Measurements from ENCODE around the gene HARS2. TPM values are rescaled to one million over a fixed set of nuclear protein-coding genes. Genes with fewer than 3 reads are reported as not detected.
"Not testable (repeated sequence)": the region's sequence is repeated elsewhere in the genome, so short reads cannot be mapped to it uniquely, and the experiment has no call there.

The HARS2 gene
- total RNA-seq, 2 experiments from 2014 or later = 26.1 TPM

DNA sequence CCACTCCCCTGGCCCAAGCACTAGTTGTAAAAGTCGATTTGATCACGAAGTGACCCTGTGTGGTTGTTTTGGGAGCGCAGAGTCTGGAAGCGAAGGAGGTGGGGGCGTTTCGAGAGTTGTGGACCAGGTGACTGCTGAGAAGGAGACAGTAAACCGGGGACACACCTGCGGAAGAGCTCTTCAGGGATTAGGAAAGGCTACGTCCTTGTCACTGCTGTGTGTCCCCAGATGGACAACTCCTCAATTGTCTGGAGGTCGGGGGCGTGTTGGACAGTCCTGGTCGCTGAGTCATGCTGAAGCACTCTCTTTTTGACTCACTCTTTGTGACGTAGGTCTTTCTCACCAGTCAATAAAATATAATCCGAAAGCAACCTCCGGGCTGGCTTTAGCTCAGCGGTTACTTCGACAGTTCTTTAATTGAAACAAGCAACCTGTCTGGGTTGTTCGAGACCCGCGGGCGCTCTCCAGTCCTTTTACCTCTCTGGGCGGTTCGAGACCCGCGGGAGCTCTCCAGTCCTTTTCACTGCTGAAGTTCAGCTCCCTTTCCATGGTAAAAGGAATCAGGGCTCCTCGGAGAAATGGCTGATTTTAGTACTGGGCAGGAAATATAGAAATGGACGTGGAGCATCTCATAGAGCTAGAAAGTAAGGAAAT lies 19.8 kb downstream of the HARS2 start:
- Mint-ChIP-seq H3K9me3 (no peaks in the 10 kb centered on the region), H3K4me3 (peak overlapping the region; percentile 99), H3K27me3 (peaks cover 2% of the 10 kb centered on the region), H3K36me3 (ENCODE audit: low read depth) (peaks cover 12% of the 10 kb centered on the region), H3K27ac (peak overlapping the region; percentile 97), H3K4me1 (ENCODE audit: low read depth) (peaks cover 16% of the 10 kb centered on the region)
- POLR2A ChIA-PET = interaction anchor here (0.6 to 2.4 kb wide), 11 partner anchors 8 to 308 kb away, joined by 3 to 13 read pairs (median 5); partner anchors contain the start of genes HARS1, HARS2, NDUFA2 and ZMAT2
- TF ChIP-seq, protein P1, sequence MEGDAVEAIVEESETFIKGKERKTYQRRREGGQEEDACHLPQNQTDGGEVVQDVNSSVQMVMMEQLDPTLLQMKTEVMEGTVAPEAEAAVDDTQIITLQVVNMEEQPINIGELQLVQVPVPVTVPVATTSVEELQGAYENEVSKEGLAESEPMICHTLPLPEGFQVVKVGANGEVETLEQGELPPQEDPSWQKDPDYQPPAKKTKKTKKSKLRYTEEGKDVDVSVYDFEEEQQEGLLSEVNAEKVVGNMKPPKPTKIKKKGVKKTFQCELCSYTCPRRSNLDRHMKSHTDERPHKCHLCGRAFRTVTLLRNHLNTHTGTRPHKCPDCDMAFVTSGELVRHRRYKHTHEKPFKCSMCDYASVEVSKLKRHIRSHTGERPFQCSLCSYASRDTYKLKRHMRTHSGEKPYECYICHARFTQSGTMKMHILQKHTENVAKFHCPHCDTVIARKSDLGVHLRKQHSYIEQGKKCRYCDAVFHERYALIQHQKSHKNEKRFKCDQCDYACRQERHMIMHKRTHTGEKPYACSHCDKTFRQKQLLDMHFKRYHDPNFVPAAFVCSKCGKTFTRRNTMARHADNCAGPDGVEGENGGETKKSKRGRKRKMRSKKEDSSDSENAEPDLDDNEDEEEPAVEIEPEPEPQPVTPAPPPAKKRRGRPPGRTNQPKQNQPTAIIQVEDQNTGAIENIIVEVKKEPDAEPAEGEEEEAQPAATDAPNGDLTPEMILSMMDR (IDR thresholded peaks at IDR 0.05) = no peak
- CTCF ChIA-PET = interaction anchor here (0.8 to 2.1 kb wide), 7 partner anchors 9 to 338 kb away, joined by 3 to 10 read pairs (median 4); partner anchors contain the start of genes HARS1, HARS2, IK and PCDHA1
- intact Hi-C loops (cut with micrococcal nuclease) = loop anchor here (10.0 kb wide), 2 partner anchors 306 to 346 kb away; partner anchors contain the start of genes ANKHD1 and SLC4A9
- DNase-seq (peak; percentile 95), ATAC-seq (peak; percentile 93)

DNA sequence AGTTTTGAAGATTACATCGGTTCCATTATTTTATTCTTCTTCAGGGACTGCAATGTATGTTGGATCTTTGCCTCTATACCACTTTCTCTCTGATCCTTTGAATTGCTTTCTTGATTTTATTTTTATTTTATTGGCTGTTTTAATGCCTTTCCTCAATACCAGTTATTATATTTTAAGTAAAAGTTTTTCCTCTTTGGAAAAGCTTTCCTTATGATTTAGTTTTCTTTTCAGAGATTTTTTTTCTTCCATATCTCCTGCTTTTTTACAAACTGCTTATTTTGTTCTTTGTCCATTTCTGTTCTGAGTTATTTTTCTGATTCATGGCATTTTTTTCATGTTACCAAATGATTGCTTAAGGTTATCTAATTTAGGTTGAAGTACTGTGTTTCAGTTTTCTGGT lies 20.5 kb downstream of the HARS2 start:
- intact Hi-C loops (cut with micrococcal nuclease) = loop anchor here (10.0 kb wide), 2 partner anchors 307 to 347 kb away; partner anchors contain the start of genes ANKHD1 and SLC4A9
- ATAC-seq (no peak), DNase-seq (no peak)
- H3K4me3 Mint-ChIP-seq = peak overlapping the region; percentile 99
- peak overlapping the region; percentile 97 for H3K27ac Mint-ChIP-seq
- no peaks in the 10 kb centered on the region for H3K9me3 Mint-ChIP-seq
- ChIA-PET CTCF (interaction anchor here (0.9 to 2.1 kb wide), 4 partner anchors 8 to 339 kb away, joined by 3 to 10 read pairs (median 8); partner anchors contain the start of gene IK), POLR2A (interaction anchor here (1.3 to 2.2 kb wide), 4 partner anchors 15 to 68 kb away, joined by 3 to 13 read pairs (median 6); partner anchors contain the start of genes HARS1 and HARS2)
- peaks cover 2% of the 10 kb centered on the region for H3K27me3 Mint-ChIP-seq
- peaks cover 16% of the 10 kb centered on the region for H3K4me1 Mint-ChIP-seq (ENCODE audit: low read depth)
- peaks cover 9% of the 10 kb centered on the region for H3K36me3 Mint-ChIP-seq (ENCODE audit: low read depth)
- TF ChIP-seq, protein P1 (IDR thresholded peaks at IDR 0.05) = no peak

DNA sequence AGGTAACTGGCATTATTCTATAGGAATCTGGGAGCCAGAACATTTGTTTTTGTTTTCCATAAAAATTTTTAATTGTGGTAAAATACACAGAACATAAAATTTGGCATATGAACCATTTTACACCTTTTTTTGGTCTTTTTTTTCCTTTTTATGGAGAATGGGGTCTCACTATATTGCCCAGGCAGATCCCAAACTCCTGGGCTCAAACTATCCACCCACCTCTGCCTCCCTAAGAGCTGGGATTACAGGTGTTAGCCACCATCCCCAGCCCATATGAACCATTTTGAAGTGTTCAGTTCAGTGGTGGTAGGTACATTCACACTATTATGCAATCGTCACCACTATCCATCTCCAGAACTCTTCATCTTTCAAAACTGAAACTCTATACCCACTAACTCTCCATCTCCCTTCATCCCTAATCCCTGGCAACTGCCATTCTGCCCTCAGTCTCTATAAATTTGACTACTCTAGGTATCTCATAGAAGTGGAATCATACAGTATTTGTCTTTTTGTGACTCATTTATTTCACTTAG lies 22.4 kb downstream of the HARS2 start:
- H3K27ac Mint-ChIP-seq = no peak overlapping the region
- TF ChIP-seq, protein P1 (IDR thresholded peaks at IDR 0.05) = no peak
- H3K4me1 Mint-ChIP-seq (ENCODE audit: low read depth) = peaks cover 16% of the 10 kb centered on the region
- ChIA-PET CTCF (no interaction called here), POLR2A (no interaction called here)
- no peak overlapping the region for H3K4me3 Mint-ChIP-seq
- peaks cover 2% of the 10 kb centered on the region for H3K36me3 Mint-ChIP-seq (ENCODE audit: low read depth)
- intact Hi-C loops (cut with micrococcal nuclease) = loop anchor here (10.0 kb wide), 2 partner anchors 309 to 349 kb away; partner anchors contain the start of genes ANKHD1 and SLC4A9
- no peak for DNase-seq
- no peaks in the 10 kb centered on the region for H3K9me3 Mint-ChIP-seq
- peaks cover 2% of the 10 kb centered on the region for H3K27me3 Mint-ChIP-seq
- ATAC-seq = no peak

DNA sequence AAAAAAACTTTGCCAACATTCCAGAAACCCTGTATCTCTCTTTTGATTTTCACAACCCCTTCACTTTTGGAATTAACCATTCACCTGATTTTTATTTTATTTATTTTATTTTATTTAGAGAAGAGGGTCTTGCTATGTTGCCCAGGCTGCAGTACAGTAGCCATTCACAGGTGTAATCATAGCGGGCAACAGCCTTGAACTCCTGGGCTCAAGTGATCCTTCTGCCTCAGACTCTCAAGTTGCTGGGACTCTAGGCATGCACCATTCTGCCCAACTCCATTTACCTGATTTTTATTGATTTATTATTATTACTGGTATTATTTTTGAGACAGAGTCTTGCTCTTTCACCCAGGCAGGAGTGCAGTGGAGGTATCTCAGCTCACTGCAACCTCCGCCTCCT lies 25.0 kb downstream of the HARS2 start:
- POLR2A ChIA-PET; CTCF ChIA-PET; H3K36me3 Mint-ChIP-seq (ENCODE audit: low read depth); H3K4me1 Mint-ChIP-seq (ENCODE audit: low read depth); H3K27ac Mint-ChIP-seq; H3K9me3 Mint-ChIP-seq; H3K27me3 Mint-ChIP-seq; ATAC-seq; DNase-seq; H3K4me3 Mint-ChIP-seq: not testable (repeated sequence)
- intact Hi-C loops (cut with micrococcal nuclease) = loop anchor here (10.0 kb wide), 2 partner anchors 311 to 351 kb away; partner anchors contain the start of genes ANKHD1 and SLC4A9

DNA sequence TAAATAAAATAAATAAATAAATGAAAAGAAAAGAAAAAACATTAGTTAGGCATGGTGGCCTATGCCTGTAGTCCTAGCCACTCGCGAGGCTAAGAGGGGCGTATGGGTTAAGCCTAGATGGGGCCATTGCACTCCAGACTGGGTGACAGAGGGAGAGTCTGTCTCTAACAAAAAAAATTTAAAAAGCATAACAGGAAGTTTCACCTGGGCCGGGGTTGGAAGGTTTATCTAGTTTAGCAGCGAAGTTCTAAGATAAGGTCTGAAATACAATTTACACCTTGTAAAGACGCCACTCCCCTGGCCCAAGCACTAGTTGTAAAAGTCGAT lies 27.0 kb downstream of the HARS2 start:
- no peak for DNase-seq
- no peak overlapping the region for H3K27ac Mint-ChIP-seq
- ChIA-PET CTCF (interaction anchor here (0.7 to 1.0 kb wide), 2 partner anchors 345 to 478 kb away, joined by 3 read pairs; no protein-coding TSS in a partner anchor), POLR2A (no interaction called here)
- H3K4me1 Mint-ChIP-seq (ENCODE audit: low read depth) = peaks cover under 1% of the 10 kb centered on the region
- TF ChIP-seq, protein P1 (IDR thresholded peaks at IDR 0.05) = no peak
- intact Hi-C loops (cut with micrococcal nuclease) = loop anchor here (10.0 kb wide), 2 partner anchors 313 to 353 kb away; partner anchors contain the start of genes ANKHD1 and SLC4A9
- H3K36me3 Mint-ChIP-seq (ENCODE audit: low read depth) = no peaks in the 10 kb centered on the region
- no peaks in the 10 kb centered on the region for H3K9me3 Mint-ChIP-seq
- H3K4me3 Mint-ChIP-seq = no peak overlapping the region
- ATAC-seq = no peak
- peaks cover 5% of the 10 kb centered on the region for H3K27me3 Mint-ChIP-seq

DNA sequence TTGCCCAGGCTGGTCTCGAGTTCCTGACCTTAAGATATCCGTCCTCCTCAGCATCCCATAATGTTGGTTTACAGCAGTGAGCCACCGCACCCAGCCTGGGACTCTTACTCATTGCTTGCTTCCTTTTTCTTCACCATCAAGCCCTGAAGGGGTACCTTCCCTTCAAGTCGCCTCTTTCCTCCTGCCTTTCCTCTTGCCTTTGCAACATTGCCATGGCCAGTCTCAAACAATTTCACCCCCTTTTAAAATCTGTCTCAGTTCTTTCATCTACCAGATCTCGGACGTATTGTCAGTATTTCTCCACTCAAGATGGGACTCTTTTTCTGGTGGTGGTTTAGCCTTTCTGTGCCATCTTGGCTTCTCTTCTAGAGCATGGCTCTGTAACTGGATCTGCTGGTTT lies 29.5 kb downstream of the HARS2 start:
- POLR2A ChIA-PET; H3K4me1 Mint-ChIP-seq (ENCODE audit: low read depth); H3K4me3 Mint-ChIP-seq; intact Hi-C loops (cut with micrococcal nuclease); H3K36me3 Mint-ChIP-seq (ENCODE audit: low read depth); H3K27ac Mint-ChIP-seq; H3K27me3 Mint-ChIP-seq; DNase-seq; ATAC-seq; H3K9me3 Mint-ChIP-seq: not testable (repeated sequence)
- CTCF ChIA-PET = interaction anchor here (0.6 to 1.9 kb wide), 8 partner anchors 9 to 477 kb away, joined by 3 to 10 read pairs (median 4); partner anchors contain the start of gene EIF4EBP3

DNA sequence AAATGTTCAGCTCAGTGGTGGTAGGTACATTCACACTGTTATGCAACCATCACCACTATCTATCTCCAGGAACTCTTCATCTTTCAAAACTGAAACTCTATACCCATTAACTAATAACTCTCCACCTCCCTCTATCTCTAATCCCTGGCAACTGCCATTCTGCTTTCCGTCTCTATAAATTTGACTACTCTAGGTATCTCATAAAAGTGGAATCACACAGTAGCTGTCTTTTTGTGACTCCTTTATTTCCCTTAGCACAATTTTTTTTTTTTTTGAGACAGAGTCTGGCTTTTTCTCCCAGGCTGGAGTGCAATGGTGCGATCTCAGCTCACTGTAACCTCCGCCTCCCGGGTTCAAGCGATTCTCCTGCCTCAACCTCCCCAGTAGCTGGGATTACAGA lies 30.1 kb downstream of the HARS2 start:
- H3K4me3 Mint-ChIP-seq; ATAC-seq; H3K36me3 Mint-ChIP-seq (ENCODE audit: low read depth); H3K27ac Mint-ChIP-seq; H3K4me1 Mint-ChIP-seq (ENCODE audit: low read depth); POLR2A ChIA-PET; DNase-seq; intact Hi-C loops (cut with micrococcal nuclease); H3K9me3 Mint-ChIP-seq: not testable (repeated sequence)
- peaks cover 12% of the 10 kb centered on the region for H3K27me3 Mint-ChIP-seq
- CTCF ChIA-PET = interaction anchor here (1.0 to 3.6 kb wide), 5 partner anchors 12 to 482 kb away, joined by 3 to 14 read pairs (median 7); no protein-coding TSS in a partner anchor
